SKM-1 treated with dmso at 0.1 percent for 144 hours (cell line): ENCODE measurements around the gene ACTN4.
A peak's percentile ranks its signal among the peaks of the same experiment; 100 is the strongest.
"Not testable (repeated sequence)": the region's sequence is repeated elsewhere in the genome, so short reads cannot be mapped to it uniquely, and the experiment has no call there.

Experiments used
- DNase-seq: peaks from one replicate; lab custom pipeline; 2025; ENCODE audit not compliant: unreplicated experiment; lab: John Stamatoyannopoulos, UW

The ACTN4 gene

DNA sequence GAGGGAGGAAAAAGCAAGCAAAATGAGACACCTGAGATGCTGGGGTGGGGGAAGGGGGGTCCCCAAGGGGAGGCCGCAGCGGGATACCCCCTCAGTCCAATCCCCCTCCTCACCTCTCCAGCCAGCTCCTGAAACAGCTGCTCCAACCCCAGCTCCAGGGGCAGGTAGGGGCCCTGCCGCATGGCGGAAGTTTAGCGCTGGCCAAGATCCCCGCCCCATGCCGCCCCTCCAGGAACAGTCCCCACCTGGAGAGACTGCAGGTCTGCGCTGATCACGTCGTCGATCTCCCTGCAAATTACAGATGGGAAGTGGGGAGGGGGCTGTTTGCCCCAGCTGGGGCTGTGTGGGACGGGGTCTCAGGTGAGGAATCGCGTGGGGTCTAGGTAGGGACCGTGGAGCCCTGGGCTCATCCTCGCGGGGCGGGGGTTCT is 87.8 kb downstream of the ACTN4 start:
- DNase-seq = no peak

DNA sequence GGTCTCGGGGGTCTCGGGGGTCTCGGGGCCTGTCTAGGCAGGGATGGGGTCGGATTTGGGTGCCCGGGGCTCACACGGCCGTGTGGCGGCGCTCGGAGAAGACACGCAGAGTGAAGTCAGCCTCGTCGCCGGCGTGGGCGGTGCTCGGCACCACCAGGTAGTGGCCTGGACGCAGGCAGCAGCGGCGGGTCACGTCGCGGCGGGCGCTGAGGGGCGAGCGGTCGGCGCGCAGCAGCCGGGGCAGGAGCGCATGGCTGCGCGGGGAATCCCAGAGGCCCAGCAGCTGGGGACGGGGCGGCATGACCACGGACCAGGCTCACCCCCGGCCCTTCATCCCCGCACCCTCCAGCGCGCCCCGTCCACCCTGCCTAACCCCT is 88.6 kb downstream of the ACTN4 start:
- no peak for DNase-seq

DNA sequence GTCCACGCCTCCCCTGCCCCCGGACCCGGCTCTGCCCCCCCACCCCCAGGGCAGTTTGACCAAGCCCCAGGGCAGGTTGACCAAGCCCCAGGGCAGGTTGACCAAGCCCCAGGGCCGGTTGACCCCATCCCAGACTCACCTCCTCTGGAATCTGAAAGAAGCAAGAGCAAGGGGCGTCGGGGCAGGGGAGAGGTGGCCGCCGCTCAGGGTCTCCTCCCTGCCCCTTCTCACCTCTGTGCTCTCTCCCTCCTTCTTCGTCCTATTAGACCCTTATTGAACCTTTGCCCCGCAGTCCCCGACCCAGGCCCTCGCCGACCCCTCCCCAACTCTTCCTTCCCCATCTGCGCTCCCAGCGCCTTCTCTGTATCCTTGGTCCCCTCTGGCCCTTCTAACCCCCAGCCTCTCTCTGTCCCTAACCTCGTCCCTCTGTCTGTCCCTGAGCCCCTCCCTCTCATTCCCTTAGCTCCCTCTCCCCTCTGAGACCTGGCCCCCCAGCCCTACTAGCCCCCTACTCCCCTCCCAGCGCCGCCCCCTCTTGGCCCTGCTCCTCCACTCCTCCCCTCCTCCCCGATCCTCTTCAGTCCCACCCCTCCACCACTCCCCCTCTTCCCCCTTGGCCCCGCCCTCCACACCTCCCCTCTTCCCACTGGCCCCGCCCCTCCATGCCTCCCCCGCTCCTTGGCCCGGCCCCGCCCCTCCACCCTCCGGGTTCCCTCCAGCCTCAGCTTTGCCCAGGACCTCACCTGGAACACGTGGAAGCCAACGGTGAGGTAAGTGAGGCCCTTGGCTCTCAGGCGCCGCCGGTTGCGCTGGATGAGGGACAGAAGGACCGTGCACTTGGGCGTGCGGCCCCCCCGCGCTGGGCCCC is 89.2 kb downstream of the ACTN4 start:
- DNase-seq = no peak

DNA sequence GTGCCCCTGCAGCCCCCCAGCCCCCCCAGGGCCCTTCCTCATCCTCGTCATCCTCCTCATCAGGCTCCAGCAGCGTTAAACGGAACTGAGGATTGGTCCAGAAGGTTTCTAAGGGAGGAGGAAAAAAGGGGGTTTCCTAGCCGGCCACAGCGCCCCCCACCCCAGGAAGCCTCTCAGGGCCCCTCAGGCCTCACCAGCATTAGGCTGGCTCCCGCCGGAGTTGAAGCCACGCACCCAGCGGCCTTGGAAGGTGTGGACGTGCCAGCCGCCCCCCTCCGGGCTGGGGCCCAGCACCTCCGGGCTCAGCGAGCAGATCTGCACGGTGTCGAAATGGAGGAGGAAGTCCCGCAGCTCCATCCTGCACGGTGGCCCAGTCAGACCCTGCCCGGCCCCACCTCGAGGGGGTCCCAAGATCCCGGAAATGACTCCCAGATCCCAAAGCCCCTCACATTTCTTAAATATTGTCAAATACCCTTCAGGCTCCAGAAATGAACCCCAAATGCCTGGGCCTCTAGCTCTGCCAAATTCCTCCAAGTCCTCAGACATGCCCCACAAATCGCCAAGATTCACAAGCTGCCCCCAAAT is 89.9 kb downstream of the ACTN4 start:
- no peak for DNase-seq

- no peak for DNase-seq
These were observed 90.7 kb downstream of the ACTN4 start for GRCh38 chr19:38737921-38738737.

DNA sequence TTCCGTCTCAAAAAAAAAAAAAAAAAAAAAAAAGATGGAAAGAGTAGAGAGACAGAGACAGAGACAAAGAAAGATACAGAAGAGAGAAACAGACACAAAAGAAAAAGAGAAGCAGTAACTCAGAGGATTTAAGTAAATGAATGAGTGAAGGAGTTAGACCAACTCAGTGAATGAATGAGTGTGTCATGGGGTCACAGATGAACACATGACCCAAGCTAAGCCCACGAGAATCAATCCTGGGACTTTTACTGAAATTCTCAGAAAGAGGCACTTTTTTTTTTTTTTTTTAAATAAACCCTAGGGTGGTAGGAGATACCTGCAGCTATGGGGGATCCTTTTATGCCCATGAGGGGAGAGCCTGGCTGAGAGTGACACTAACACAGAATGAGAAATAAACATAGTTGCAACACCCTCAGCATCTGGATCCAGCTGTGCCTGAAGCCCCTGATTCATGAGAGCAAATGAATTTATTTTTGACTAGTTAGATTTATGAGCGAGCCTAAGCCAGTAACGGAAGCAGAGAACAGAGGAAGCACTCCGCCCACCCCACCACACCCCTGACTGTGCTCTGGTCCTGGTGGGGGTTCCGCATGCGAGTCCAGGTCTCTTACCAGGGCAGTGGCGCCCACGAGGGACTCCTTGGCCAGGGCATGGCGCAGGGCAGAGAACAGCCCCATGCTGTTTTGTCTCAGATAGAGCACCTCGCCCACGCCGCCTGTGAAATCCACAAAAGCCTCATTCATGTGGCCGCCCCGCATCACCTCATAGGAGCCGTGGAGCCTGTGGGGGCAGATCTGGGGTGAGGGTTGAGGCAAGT is 92.2 kb downstream of the ACTN4 start:
- DNase-seq = no peak

DNA sequence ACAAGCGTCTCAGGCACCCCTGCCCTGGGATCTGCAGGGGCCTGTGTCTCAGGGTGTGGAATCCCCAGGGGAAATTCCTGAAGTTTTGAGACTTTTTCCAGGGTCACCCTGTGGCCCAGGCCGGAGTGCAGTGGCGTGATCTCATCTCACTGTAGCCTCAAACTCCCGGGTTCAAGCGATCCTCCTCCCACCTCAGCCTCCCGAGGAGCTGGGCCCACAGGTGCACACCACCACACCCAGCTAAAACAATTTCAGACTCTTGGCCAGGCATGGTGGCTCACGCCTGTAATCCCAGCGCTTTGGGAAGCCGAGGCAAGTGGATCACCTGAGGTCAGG is 92.8 kb downstream of the ACTN4 start:
- no peak for DNase-seq

DNA sequence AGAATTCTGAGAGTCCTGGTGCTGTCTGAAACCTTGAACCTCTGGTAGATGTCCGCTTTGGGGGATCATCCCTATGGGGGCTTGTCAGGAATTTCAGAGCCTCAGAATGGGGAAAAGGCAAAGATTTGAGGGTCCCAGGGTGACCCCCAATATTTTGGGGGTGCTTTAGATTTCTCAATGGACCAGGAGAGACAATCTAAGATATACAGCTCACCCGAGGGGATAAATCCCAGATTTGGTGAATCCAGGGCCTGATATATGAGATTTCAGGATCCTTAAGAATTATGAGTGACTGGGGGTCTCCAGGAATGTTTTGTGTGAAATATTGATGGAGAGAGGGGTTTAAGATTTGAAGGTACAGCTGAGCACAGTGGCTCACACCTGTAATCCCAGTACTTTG is 93.5 kb downstream of the ACTN4 start:
- DNase-seq = no peak

DNA sequence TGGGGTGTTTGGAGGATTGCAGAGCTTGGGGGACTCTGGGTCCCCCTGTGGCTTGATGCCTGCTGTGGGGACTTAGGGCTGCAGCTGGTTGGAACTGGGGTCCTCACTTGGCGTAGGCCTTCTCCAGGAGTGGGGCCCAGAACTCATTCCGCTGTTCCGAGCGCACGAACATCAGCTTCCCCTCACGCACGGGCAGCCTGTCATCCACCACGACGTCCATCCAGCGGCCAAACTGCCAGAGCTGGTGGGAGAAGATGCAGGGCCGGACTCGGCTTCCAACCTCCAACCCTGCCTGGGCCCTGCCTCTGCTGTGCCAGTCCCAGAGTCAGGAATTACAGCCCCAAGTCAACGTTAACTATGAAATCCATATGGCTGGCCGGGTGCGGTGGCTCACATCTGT is 94.2 kb downstream of the ACTN4 start:
- DNase-seq = no peak

GRCh38 chr19:38742296-38742695 is 94.8 kb downstream of the ACTN4 start:
- no peak for DNase-seq

GRCh38 chr19:38742906-38743305 is 95.5 kb downstream of the ACTN4 start:
- no peak for DNase-seq

GRCh38 chr19:38743394-38744297 is 96.2 kb downstream of the ACTN4 start:
- no peak for DNase-seq

GRCh38 chr19:38744298-38744681 is 96.8 kb downstream of the ACTN4 start, which contains the start of gene CAPN12:
Gene CAPN12, minus strand, starts transcription at chr19:38744474. Its CDS starts 309 bp downstream, at chr19:38744165.
- no peak for DNase-seq

DNA sequence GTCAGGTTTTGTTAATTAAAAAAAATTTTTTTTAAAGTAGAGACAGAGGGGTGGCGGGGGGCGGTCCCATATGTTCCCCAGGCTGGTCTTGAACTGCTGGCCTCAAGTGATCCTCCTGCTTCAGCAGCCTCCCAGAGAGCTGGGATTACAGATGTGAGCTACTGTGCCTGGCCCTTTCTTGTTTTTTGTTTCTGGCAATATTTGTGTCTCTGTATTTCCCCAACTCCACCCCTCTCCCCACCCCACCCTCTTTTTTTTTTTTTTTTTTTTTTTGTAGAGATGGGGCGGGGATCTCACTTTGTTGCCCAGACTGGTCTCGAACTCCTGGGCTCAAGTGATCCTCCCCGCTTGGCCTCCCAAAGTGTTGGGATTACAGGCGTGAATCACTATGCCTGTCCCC is 97.4 kb downstream of the ACTN4 start:
- DNase-seq = no peak

DNA sequence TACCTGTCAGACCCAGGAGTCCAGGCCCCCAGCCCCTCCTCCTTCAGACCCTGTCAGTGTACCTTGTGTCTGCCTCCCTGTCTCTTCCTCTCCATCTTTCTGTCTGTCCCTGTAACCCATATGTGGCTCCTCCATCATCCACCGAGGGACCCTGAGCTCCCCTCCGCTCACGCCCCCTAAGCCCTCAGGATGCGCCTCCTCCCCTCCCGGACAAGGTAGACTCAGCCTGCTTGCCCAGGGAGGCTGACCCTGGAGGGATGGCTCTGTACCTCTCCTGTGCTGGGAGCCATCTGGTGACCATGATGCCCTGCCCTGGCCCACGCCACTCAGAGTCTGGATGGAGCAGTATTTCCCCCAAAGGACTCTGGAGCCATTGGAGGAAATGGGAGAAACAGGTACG is 97.9 kb downstream of the ACTN4 start:
- DNase-seq = no peak

- DNase-seq = not testable (repeated sequence)
These were observed 106.3 kb downstream of the ACTN4 start for GRCh38 chr19:38753783-38754182.

DNA sequence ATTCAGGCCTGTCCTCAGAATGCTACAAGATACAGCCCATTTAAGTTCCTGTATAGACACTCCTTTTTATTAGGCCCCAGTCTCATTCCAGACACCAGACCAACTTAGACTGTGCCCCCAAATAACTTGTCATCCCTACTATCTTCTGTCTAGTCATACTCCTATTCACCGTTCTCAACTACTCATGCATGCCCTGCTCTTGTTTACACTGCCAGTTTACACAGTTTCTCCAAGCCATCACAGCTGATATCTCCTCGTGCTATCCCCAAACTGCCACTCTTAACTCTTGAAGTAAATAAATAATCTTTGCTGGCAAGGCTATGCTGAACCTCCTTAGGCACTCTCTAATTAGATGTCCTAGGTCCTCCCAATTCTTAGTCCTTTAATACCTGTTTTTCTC is 106.7 kb downstream of the ACTN4 start:
- not testable (repeated sequence) for DNase-seq

DNA sequence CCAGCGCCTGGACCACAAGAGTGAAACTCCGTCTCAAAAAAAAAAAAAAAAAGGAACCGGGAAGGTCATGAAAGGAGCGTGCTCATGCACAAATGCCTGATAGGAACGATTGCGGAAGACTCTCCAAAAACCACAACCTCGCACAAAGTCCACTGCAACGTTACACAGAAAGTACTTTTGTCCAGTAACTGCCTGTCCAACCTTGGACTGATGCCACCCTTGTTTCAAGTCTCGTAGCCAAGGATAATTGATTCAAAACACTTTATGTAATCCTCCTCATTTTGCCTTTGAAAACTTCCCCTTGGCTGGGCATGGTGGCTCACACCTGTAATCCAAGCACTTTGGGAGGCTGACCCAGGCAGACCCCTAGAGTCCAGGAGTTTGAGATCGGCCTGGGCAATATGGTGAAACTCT is 112.1 kb downstream of the ACTN4 start:
- peak; percentile 65 for DNase-seq

GRCh38 chr19:38760805-38761517 is 113.5 kb downstream of the ACTN4 start:
- DNase-seq = not testable (repeated sequence)
